A549 (cell line): ENCODE data around the gene ATP9A. TPM values are rescaled to one million over a fixed set of nuclear protein-coding genes. Genes with fewer than 3 reads are reported as not detected.

Source experiments
- ATAC-seq, 2 experiments: fragments of 200-7000 bp in 1 of 2; fragments of >200 bp in 1 of 2; cut with Nextera tagmentation in 1 of 2; cut with Tn5 transposase in 1 of 2; 3 replicates each; pipeline versions ENCODE4 v1.8.0 to v1.9.1; 2018 to 2020; ENCODE audit warnings: mild to moderate bottlenecking in 1 of 2, moderate library complexity in 1 of 2
- CTCF ChIA-PET: fragments of 300-600 bp; sonication (Branson Sonifier 250); formaldehyde crosslinking; extraction: SDS; loops from one replicate; lab custom pipeline; 2021; ENCODE audit warnings: antibody characterized with exemption, inconsistent platforms; lab: Yijun Ruan, JAX
- POLR2A ChIA-PET: fragments of 350-600 bp; formaldehyde crosslinking; extraction: SDS; loops from one replicate; lab custom pipeline; 2021; ENCODE audit warnings: antibody characterized with exemption, inconsistent platforms; lab: Yijun Ruan, JAX
- DNase-seq, 2 experiments: peaks; one replicate each; pipeline versions ENCODE4 v3.0.0 to v3.0.0-alpha.2; 2011 to 2016; ENCODE audit warnings: low read depth in 1 of 2, low spot score in 1 of 2
- FAIRE-seq: peaks from 2 replicates; lab custom pipeline; 2011; peaks lifted over from hg19 to GRCh38; lab: Jason Lieb, UNC
- H3K27ac ChIP-seq, 2 experiments: fragments of >200 bp; sonication (Bioruptor Twin); formaldehyde crosslinking; 3 replicates each; pipeline ENCODE4 v1.5.1; 2016 to 2017
- H3K4me1 ChIP-seq: fragments of >200 bp; sonication (Bioruptor Twin); formaldehyde crosslinking; 3 replicates; pipeline ENCODE4 v1.6.1; 2016
- H3K4me2 ChIP-seq: fragments of >200 bp; sonication (Bioruptor Twin); formaldehyde crosslinking; 3 replicates; pipeline ENCODE4 v1.6.1; 2016
- H3K4me3 ChIP-seq: fragments of >200 bp; sonication (Bioruptor Twin); formaldehyde crosslinking; 3 replicates; pipeline ENCODE4 v1.5.1; 2016
- H3K9me3 ChIP-seq: fragments of >200 bp; sonication (Bioruptor Twin); formaldehyde crosslinking; 3 replicates; pipeline ENCODE4 v1.6.1; 2016
- BHLHE40 ChIP-seq: IDR thresholded peaks from 2 replicates; pipeline ENCODE4 v1.6.1; 2012; ENCODE audit warnings: low read depth, low read length, inconsistent platforms
- CEBPB ChIP-seq, 2 experiments: fragments of >200 bp in 1 of 2; sonication (Bioruptor Twin) in 1 of 2; formaldehyde crosslinking in 1 of 2; IDR thresholded peaks; 2 replicates each; pipeline ENCODE4 v1.6.1; 2012 to 2016
- CHD4 ChIP-seq: fragments of 200-600 bp; sonication (generic); IDR thresholded peaks from 2 replicates; pipeline ENCODE4 v1.6.1; 2016; ENCODE audit warnings: antibody characterized with exemption, mild to moderate bottlenecking, borderline replicate concordance
- EHF ChIP-seq: fragments of 250-450 bp; sonication (Bioruptor Pico); IDR thresholded peaks from 2 replicates; pipeline ENCODE4 v1.5.0; 2020; ENCODE audit warnings: mild to moderate bottlenecking
- ESRRA ChIP-seq: fragments of 150-350 bp; IDR thresholded peaks from 2 replicates; pipeline ENCODE4 v1.6.1; 2014; ENCODE audit warnings: mild to moderate bottlenecking, low read length, borderline replicate concordance
- FOSB ChIP-seq: fragments of 250-450 bp; sonication (Bioruptor Pico); IDR thresholded peaks from 2 replicates; pipeline ENCODE4 v1.5.0; 2020; ENCODE audit warnings: mild to moderate bottlenecking, moderate library complexity
- FOSL2 ChIP-seq, 2 experiments: fragments of 450-650 bp in 1 of 2; fragments of >200 bp in 1 of 2; sonication (Bioruptor Twin) in 1 of 2; formaldehyde crosslinking; IDR thresholded peaks; 2 replicates each; pipeline versions ENCODE4 v1.5.0 to v1.6.1; 2016 to 2020; ENCODE audit warnings: mild to moderate bottlenecking in 1 of 2, moderate library complexity in 1 of 2
- FOXS1 ChIP-seq: fragments of 250-450 bp; sonication (Bioruptor Pico); IDR thresholded peaks from 2 replicates; pipeline ENCODE4 v1.5.0; 2020; ENCODE audit warnings: mild to moderate bottlenecking, moderate library complexity
- HDAC2 ChIP-seq: fragments of 200-600 bp; sonication (generic); IDR thresholded peaks from 2 replicates; pipeline ENCODE4 v1.6.1; 2016
- HEYL ChIP-seq: fragments of 250-450 bp; sonication (Bioruptor Pico); IDR thresholded peaks from 2 replicates; pipeline ENCODE4 v1.8.0; 2021; ENCODE audit warnings: mild to moderate bottlenecking, moderate library complexity
- HMGXB4 ChIP-seq: fragments of 250-450 bp; sonication (Bioruptor Pico); IDR thresholded peaks from 2 replicates; pipeline ENCODE4 v1.5.0; 2021; ENCODE audit warnings: mild to moderate bottlenecking, moderate library complexity, borderline replicate concordance
- HOXB5 ChIP-seq: fragments of 250-450 bp; sonication (Bioruptor Pico); IDR thresholded peaks from 2 replicates; pipeline ENCODE4 v1.5.0; 2020; ENCODE audit warnings: mild to moderate bottlenecking, moderate library complexity
- JUNB ChIP-seq: fragments of >200 bp; sonication (Bioruptor Twin); formaldehyde crosslinking; IDR thresholded peaks from 2 replicates; pipeline ENCODE4 v1.6.1; 2016
- MAFK ChIP-seq: fragments of 450-650 bp; IDR thresholded peaks from 2 replicates; pipeline ENCODE4 v1.6.1; 2014; ENCODE audit not compliant: partially characterized antibody
- MYC ChIP-seq: IDR thresholded peaks from 2 replicates; pipeline ENCODE4 v1.6.1; 2012; ENCODE audit warnings: mild to moderate bottlenecking, inconsistent platforms, low read length, improper control_type of control experiment, borderline replicate concordance
- NPAS2 ChIP-seq: fragments of 250-450 bp; sonication (Bioruptor Pico); IDR thresholded peaks from 2 replicates; pipeline ENCODE4 v1.8.0; 2022; ENCODE audit warnings: mild to moderate bottlenecking, moderate library complexity, borderline replicate concordance
- NR3C1 ChIP-seq: fragments of >200 bp; sonication (Bioruptor Twin); formaldehyde crosslinking; IDR thresholded peaks from 3 replicates; pipeline ENCODE4 v1.6.1; 2017
- POLR2A ChIP-seq: IDR thresholded peaks from 2 replicates; pipeline ENCODE4 v1.6.1; 2012; ENCODE audit warnings: mild to moderate bottlenecking, low read length
- RAD21 ChIP-seq, 2 experiments: fragments of >200 bp in 1 of 2; sonication (Bioruptor Twin) in 1 of 2; formaldehyde crosslinking in 1 of 2; IDR thresholded peaks in 1 of 2; conservative IDR thresholded peaks in 1 of 2; 2 replicates in 1 of 2; 3 replicates in 1 of 2; pipeline ENCODE4 v1.6.1; 2012 to 2018; ENCODE audit warnings: inconsistent platforms in 1 of 2
- TFCP2L1 ChIP-seq: fragments of 250-450 bp; sonication (Bioruptor Pico); IDR thresholded peaks from 2 replicates; pipeline ENCODE4 v1.5.0; 2021; ENCODE audit warnings: mild to moderate bottlenecking
- ZC3H11A ChIP-seq: fragments of 450-650 bp; IDR thresholded peaks from 2 replicates; pipeline ENCODE4 v1.6.1; 2014; ENCODE audit warnings: antibody characterized with exemption, mild to moderate bottlenecking
- ZFP36 ChIP-seq: fragments of 450-650 bp; IDR thresholded peaks from 2 replicates; pipeline ENCODE4 v1.6.1; 2014; ENCODE audit warnings: borderline replicate concordance; ENCODE audit not compliant: partially characterized antibody
- WGBS: methylation state at CpG from one replicate; pipeline ENCODE4 v1.1.6; 2017; ENCODE audit errors: missing lambda C conversion rate; 5-methylcytosine and 5-hydroxymethylcytosine counted together
- polyA plus RNA-seq, 4 experiments: library from polyadenylated mRNA; depleted of rRNA in 3 of 4; stranded (reverse); fragments of >200 nt; fragmentation: RNase III in 1 of 4; extraction: RNeasy Plus Mini Kit Qiagen cat#74134 plus additional on column Dnase treatment in 1 of 4; gene quantifications; 2 replicates in 3 of 4; 3 replicates in 1 of 4; pipeline ENCODE4 v1.2.3, GENCODE V29; 2011 to 2017
- TF ChIP-seq, protein P1 (sequence below): fragments of >200 bp; sonication (Bioruptor Twin); formaldehyde crosslinking; IDR thresholded peaks from 3 replicates; pipeline ENCODE4 v1.5.1; 2016
- TF ChIP-seq, protein P2 (sequence below): IDR thresholded peaks from 2 replicates; pipeline ENCODE4 v1.6.1; 2012
- TF ChIP-seq, protein P3 (sequence below): fragments of 450-650 bp; IDR thresholded peaks from 2 replicates; pipeline ENCODE4 v1.6.1; 2014; ENCODE audit warnings: antibody characterized with exemption
- TF ChIP-seq, protein P4 (sequence below): fragments of >200 bp; sonication (Bioruptor Twin); formaldehyde crosslinking; IDR thresholded peaks from 3 replicates; pipeline ENCODE4 v1.6.1; 2016

Gene ATP9A
- polyA plus RNA-seq, 2 of the 4 experiments (the other 2 are of a cell fraction) = 9.9 to 23.6 TPM

DNA sequence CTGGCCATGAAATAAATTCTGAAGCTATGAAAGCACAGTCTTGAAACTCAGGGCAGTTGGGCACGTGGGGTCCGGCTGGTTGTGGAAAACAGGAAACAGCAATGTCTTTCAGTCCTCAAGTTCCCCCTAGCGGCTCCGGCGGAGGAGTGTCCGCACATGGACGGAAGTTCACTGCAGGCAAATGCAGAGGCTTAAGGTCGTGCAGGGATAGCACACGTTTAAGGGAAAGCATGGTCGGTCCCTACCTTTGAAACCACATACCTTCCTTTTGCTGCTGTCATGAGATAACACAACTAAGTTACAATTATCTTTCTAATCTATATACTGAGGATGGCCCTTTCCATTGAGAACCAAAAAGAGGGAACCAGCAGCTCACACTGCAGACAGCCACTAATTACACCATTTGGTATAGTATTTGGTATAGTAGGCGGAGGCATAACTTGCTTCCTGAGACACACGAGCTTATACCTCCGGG is 173.1 kb downstream of the ATP9A start (continued):
- TF ChIP-seq TFCP2L1 (CRISPR knock-in tag) (no peak), EHF (no peak), NR3C1 (no peak), CEBPB (IDR thresholded peaks at IDR 0.05) (no peak), HDAC2 (no peak), BHLHE40 (no peak), MYC (peak; percentile 90), NPAS2 (no peak), MAFK (no peak), HMGXB4 (CRISPR knock-in tag) (no peak), POLR2A (no peak)
- TF ChIP-seq, protein P1, sequence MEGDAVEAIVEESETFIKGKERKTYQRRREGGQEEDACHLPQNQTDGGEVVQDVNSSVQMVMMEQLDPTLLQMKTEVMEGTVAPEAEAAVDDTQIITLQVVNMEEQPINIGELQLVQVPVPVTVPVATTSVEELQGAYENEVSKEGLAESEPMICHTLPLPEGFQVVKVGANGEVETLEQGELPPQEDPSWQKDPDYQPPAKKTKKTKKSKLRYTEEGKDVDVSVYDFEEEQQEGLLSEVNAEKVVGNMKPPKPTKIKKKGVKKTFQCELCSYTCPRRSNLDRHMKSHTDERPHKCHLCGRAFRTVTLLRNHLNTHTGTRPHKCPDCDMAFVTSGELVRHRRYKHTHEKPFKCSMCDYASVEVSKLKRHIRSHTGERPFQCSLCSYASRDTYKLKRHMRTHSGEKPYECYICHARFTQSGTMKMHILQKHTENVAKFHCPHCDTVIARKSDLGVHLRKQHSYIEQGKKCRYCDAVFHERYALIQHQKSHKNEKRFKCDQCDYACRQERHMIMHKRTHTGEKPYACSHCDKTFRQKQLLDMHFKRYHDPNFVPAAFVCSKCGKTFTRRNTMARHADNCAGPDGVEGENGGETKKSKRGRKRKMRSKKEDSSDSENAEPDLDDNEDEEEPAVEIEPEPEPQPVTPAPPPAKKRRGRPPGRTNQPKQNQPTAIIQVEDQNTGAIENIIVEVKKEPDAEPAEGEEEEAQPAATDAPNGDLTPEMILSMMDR = peak; percentile 89
- TF ChIP-seq, protein P2, sequence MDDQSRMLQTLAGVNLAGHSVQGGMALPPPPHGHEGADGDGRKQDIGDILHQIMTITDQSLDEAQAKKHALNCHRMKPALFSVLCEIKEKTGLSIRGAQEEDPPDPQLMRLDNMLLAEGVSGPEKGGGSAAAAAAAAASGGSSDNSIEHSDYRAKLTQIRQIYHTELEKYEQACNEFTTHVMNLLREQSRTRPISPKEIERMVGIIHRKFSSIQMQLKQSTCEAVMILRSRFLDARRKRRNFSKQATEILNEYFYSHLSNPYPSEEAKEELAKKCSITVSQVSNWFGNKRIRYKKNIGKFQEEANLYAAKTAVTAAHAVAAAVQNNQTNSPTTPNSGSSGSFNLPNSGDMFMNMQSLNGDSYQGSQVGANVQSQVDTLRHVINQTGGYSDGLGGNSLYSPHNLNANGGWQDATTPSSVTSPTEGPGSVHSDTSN = no peak
- TF ChIP-seq, protein P3, sequence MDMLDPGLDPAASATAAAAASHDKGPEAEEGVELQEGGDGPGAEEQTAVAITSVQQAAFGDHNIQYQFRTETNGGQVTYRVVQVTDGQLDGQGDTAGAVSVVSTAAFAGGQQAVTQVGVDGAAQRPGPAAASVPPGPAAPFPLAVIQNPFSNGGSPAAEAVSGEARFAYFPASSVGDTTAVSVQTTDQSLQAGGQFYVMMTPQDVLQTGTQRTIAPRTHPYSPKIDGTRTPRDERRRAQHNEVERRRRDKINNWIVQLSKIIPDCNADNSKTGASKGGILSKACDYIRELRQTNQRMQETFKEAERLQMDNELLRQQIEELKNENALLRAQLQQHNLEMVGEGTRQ = peak; percentile 80

- no peak for FAIRE-seq
- CTCF ChIA-PET = interaction anchor here (0.6 to 6.8 kb wide), 90 partner anchors 10 to 797 kb away, joined by 3 to 171 read pairs (median 4); no protein-coding TSS in a partner anchor
- H3K27ac ChIP-seq = peak overlapping the region; percentile 40 to 48; a peak in 4 of 6 replicates
- POLR2A ChIA-PET = interaction anchor here (1.4 to 1.5 kb wide), 2 partner anchors 32 to 208 kb away, joined by 3 to 5 read pairs; no protein-coding TSS in a partner anchor
- H3K4me2 ChIP-seq = peak overlapping the region; percentile 54; the same call in 2 of the 3 replicates
- H3K4me1 ChIP-seq = peaks cover 5% of the 10 kb centered on the region
- TF ChIP-seq FOXS1 (CRISPR knock-in tag) = no peak
- TF ChIP-seq BHLHE40 = 0 out of 2 replicates have a peak, but pooled peaks have one; percentile 0
- no peak for DNase-seq
- H3K9me3 ChIP-seq = no peaks in the 10 kb centered on the region
- no peak overlapping the region for H3K4me3 ChIP-seq
- 78% methylated on average over 12 of the region's 12 CpGs for WGBS
- no peak for ATAC-seq
These were observed 173.7 kb downstream of the ATP9A start for GRCh38 chr20:51594236-51595057.

- peaks cover 5% of the 10 kb centered on the region for H3K4me1 ChIP-seq
- no peak for ATAC-seq
- H3K4me3 ChIP-seq = no peak overlapping the region
- no peaks in the 10 kb centered on the region for H3K9me3 ChIP-seq
- CTCF ChIA-PET = interaction anchor here (0.6 to 6.8 kb wide), 8 partner anchors 8 to 606 kb away, joined by 3 to 171 read pairs (median 20); no protein-coding TSS in a partner anchor
- POLR2A ChIA-PET = interaction anchor here (1.5 kb wide), 1 partner anchor 31 kb away, joined by 5 read pairs; no protein-coding TSS in a partner anchor
- H3K27ac ChIP-seq = no peak overlapping the region; a peak in 1 of 6 replicates
- 84% methylated on average over 2 of the region's 2 CpGs for WGBS
- H3K4me2 ChIP-seq = no peak overlapping the region
- DNase-seq = no peak
- FAIRE-seq = no peak
- TF ChIP-seq, protein P4, sequence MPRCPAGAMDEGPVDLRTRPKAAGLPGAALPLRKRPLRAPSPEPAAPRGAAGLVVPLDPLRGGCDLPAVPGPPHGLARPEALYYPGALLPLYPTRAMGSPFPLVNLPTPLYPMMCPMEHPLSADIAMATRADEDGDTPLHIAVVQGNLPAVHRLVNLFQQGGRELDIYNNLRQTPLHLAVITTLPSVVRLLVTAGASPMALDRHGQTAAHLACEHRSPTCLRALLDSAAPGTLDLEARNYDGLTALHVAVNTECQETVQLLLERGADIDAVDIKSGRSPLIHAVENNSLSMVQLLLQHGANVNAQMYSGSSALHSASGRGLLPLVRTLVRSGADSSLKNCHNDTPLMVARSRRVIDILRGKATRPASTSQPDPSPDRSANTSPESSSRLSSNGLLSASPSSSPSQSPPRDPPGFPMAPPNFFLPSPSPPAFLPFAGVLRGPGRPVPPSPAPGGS = no peak
- TF ChIP-seq CEBPB (IDR thresholded peaks at IDR 0.05) = no peak
- TF ChIP-seq ESRRA = no peak
- no peak for TF ChIP-seq ZC3H11A
- no peak for TF ChIP-seq FOSB (CRISPR knock-in tag)
- no peak for TF ChIP-seq ZFP36
- TF ChIP-seq RAD21 (conservative IDR thresholded peaks at IDR 0.05 in 1 of 2, IDR thresholded peaks at IDR 0.05 in 1 of 2) = no peak
- TF ChIP-seq HEYL = no peak
- no peak for TF ChIP-seq FOSL2 (IDR thresholded peaks at IDR 0.05)
- no peak for TF ChIP-seq FOSL2 (CRISPR knock-in tag; IDR thresholded peaks at IDR 0.05)
- no peak for TF ChIP-seq JUNB
- TF ChIP-seq HMGXB4 (CRISPR knock-in tag) = no peak
- no peak for TF ChIP-seq HOXB5 (CRISPR knock-in tag)
- TF ChIP-seq CHD4 = no peak
These were observed 174.6 kb downstream of the ATP9A start for GRCh38 chr20:51593584-51593983.
